IMR-90 (cell line): Measurements from ENCODE around the gene DGKG. TPM values are rescaled to one million over a fixed set of nuclear protein-coding genes. Genes with fewer than 3 reads are reported as not detected.

Source experiments
- ATAC-seq: fragments of 200-7000 bp; cut with Tn5 transposase; 2 replicates; pipeline ENCODE4 v1.9.1; 2020; ENCODE audit warnings: low read depth, mild to moderate bottlenecking, moderate library complexity
- BruUV-seq: library from RNA; stranded (reverse); fragments of 400-500 nt; replicated peaks from 2 replicates; lab custom pipeline; 2021; lab: Mats Ljungman, UMichigan
- CTCF ChIA-PET: fragments of 300-600 bp; formaldehyde crosslinking; extraction: SDS; loops from one replicate; lab custom pipeline; 2021; ENCODE audit warnings: antibody characterized with exemption; lab: Yijun Ruan, JAX
- POLR2A ChIA-PET: fragments of 300-600 bp; sonication (Branson Sonifier 250); formaldehyde crosslinking; loops from one replicate; lab custom pipeline; 2022; ENCODE audit warnings: antibody characterized with exemption; ENCODE audit not compliant: unreplicated experiment; lab: Charles Lee
- DNase-seq: peaks from one replicate; pipeline ENCODE4 v3.0.0; 2013
- H2AFZ ChIP-seq: replicated peaks from 2 replicates; pipeline ENCODE3; 2013; ENCODE audit warnings: low read length, mild to moderate bottlenecking; ENCODE audit not compliant: poor library complexity
- H2AK5ac ChIP-seq: 2 replicates; pipeline ENCODE4 v1.6.1; 2013; ENCODE audit warnings: low read depth, low read length, inconsistent platforms
- H2AK9ac ChIP-seq: replicated peaks from 2 replicates; pipeline ENCODE3; 2013; ENCODE audit warnings: mild to moderate bottlenecking, low read depth, low read length, moderate library complexity; ENCODE audit not compliant: poor library complexity
- H2BK120ac ChIP-seq: 2 replicates; pipeline ENCODE4 v1.6.1; 2013; ENCODE audit warnings: low read depth, low read length, inconsistent platforms
- H2BK15ac ChIP-seq: 3 replicates; pipeline ENCODE4 v1.6.1; 2013; ENCODE audit warnings: low read depth, low read length, inconsistent platforms
- H2BK20ac ChIP-seq: 2 replicates; pipeline ENCODE4 v1.6.1; 2013; ENCODE audit warnings: low read depth, mild to moderate bottlenecking, inconsistent platforms, low read length, moderate library complexity
- H2BK5ac ChIP-seq: 2 replicates; pipeline ENCODE4 v1.6.1; 2013; ENCODE audit warnings: mild to moderate bottlenecking, low read depth, low read length, inconsistent platforms; ENCODE audit not compliant: poor library complexity, severe bottlenecking
- H3K14ac ChIP-seq: replicated peaks from 2 replicates; pipeline ENCODE4 v1.6.1; 2013; ENCODE audit warnings: low read depth, low read length, inconsistent platforms
- H3K18ac ChIP-seq: 2 replicates; pipeline ENCODE4 v1.6.1; 2013; ENCODE audit warnings: low read depth, low read length, control low read depth
- H3K23ac ChIP-seq: 2 replicates; pipeline ENCODE4 v1.6.1; 2013; ENCODE audit warnings: low read depth, low read length, inconsistent platforms
- H3K27ac ChIP-seq: 2 replicates; pipeline ENCODE4 v1.5.1; 2013; ENCODE audit warnings: mild to moderate bottlenecking, control low read depth, low read length; ENCODE audit not compliant: insufficient read depth
- H3K27me3 ChIP-seq: 2 replicates; pipeline ENCODE4 v1.6.1; 2013; ENCODE audit warnings: low read length; ENCODE audit not compliant: control insufficient read depth, insufficient read depth
- H3K36me3 ChIP-seq: 2 replicates; pipeline ENCODE4 v1.6.1; 2013; ENCODE audit warnings: low read length, mixed read lengths; ENCODE audit not compliant: control insufficient read depth, insufficient read depth
- H3K4ac ChIP-seq: 2 replicates; pipeline ENCODE4 v1.6.1; 2013; ENCODE audit warnings: low read depth, low read length, inconsistent platforms
- H3K4me1 ChIP-seq: 2 replicates; pipeline ENCODE4 v1.6.1; 2013; ENCODE audit warnings: low read length, mixed read lengths; ENCODE audit not compliant: control insufficient read depth, insufficient read depth
- H3K4me2 ChIP-seq: 2 replicates; pipeline ENCODE4 v1.6.1; 2013; ENCODE audit warnings: low read depth, mild to moderate bottlenecking, control low read depth, low read length, moderate library complexity
- H3K4me3 ChIP-seq: 2 replicates; pipeline ENCODE4 v1.5.1; 2013; ENCODE audit warnings: low read depth, mild to moderate bottlenecking, control low read depth, low read length, moderate library complexity; ENCODE audit not compliant: insufficient read depth
- H3K56ac ChIP-seq: 2 replicates; pipeline ENCODE4 v1.6.1; 2013; ENCODE audit warnings: low read length, inconsistent platforms; ENCODE audit not compliant: insufficient read depth; ENCODE audit errors: extremely low read depth
- H3K79me1 ChIP-seq, 2 experiments: 2 replicates each; pipeline ENCODE4 v1.6.1; 2013; ENCODE audit warnings: low read length in 2 of 2, inconsistent platforms in 1 of 2, low read depth in 1 of 2
- H3K9ac ChIP-seq: 2 replicates; pipeline ENCODE4 v1.6.1; 2013; ENCODE audit warnings: low read depth, low read length, control low read depth
- H3K9me1 ChIP-seq: 2 replicates; pipeline ENCODE4 v1.6.1; 2013; ENCODE audit warnings: low read length, inconsistent platforms; ENCODE audit not compliant: insufficient read depth
- H3K9me3 ChIP-seq: 2 replicates; pipeline ENCODE4 v1.6.1; 2013; ENCODE audit warnings: low read length; ENCODE audit not compliant: control insufficient read depth, insufficient read depth
- H4K20me1 ChIP-seq: 2 replicates; pipeline ENCODE4 v1.6.1; 2013; ENCODE audit warnings: low read length, inconsistent platforms; ENCODE audit not compliant: insufficient read depth
- H4K5ac ChIP-seq: 2 replicates; pipeline ENCODE4 v1.6.1; 2013; ENCODE audit warnings: mild to moderate bottlenecking, low read depth, low read length, control low read depth
- H4K8ac ChIP-seq, 2 experiments: 2 replicates each; pipeline ENCODE4 v1.6.1; 2013; ENCODE audit warnings: low read depth in 2 of 2, low read length in 2 of 2, control low read depth in 1 of 2, inconsistent platforms in 1 of 2
- H4K91ac ChIP-seq: 2 replicates; pipeline ENCODE4 v1.6.1; 2013; ENCODE audit warnings: low read depth, low read length, inconsistent platforms; ENCODE audit not compliant: insufficient read depth
- NFE2L2 ChIP-seq: fragments of 150-350 bp; IDR thresholded peaks from 2 replicates; pipeline ENCODE4 v1.6.1; 2016; ENCODE audit warnings: low read depth, mild to moderate bottlenecking, low read length
- POLR2A ChIP-seq: IDR thresholded peaks from 2 replicates; pipeline ENCODE4 v1.6.1; 2012; ENCODE audit warnings: mild to moderate bottlenecking, low read depth, low read length
- WGBS, 2 experiments: methylation state at CpG; one replicate each; pipeline versions ENCODE4 v1.1.5 to v1.1.7; 2013; ENCODE audit warnings: missing lambda C conversion rate in 2 of 2; ENCODE audit not compliant: insufficient read length in 1 of 2; ENCODE audit errors: extremely low coverage in 2 of 2; 5-methylcytosine and 5-hydroxymethylcytosine counted together
- dilution Hi-C: fragments of 300-500 bp; cut with HindIII; formaldehyde crosslinking; loops from one replicate; pipeline ENCODE4 v1.14.3; 2018; ENCODE audit warnings: low sequenced_read_pairs; ENCODE audit not compliant: unreplicated experiment
- in situ Hi-C: fragments of 300-500 bp; cut with MboI; formaldehyde crosslinking; loops from 3 replicates; pipeline ENCODE4 v1.14.3; 2019; ENCODE audit warnings: low sequenced_read_pairs, inconsistent platforms, mixed read lengths
- intact Hi-C: fragments of 100-400 bp; cut with micrococcal nuclease; formaldehyde crosslinking; loops from 2 replicates; pipeline ENCODE4 v1.10.0; 2022
- polyA plus RNA-seq, 3 experiments: library from polyadenylated mRNA; depleted of rRNA; stranded (reverse); fragments of >200 nt; gene quantifications; 2 replicates each; pipeline ENCODE4 v1.2.3, GENCODE V29; 2012; ENCODE audit warnings: low replicate concordance in 1 of 3
- total RNA-seq: library from RNA; depleted of rRNA; stranded (reverse); fragments of >200 nt; gene quantifications from 2 replicates; pipeline ENCODE4 v1.2.3, GENCODE V29; 2012
- TF ChIP-seq, protein P1 (sequence below): fragments of 150-350 bp; IDR thresholded peaks from 2 replicates; pipeline ENCODE4 v1.6.1; 2017; ENCODE audit warnings: mild to moderate bottlenecking, antibody characterized with exemption, low read length, low read depth

DGKG gene
- total and polyA plus RNA-seq, 2 of the 4 experiments (the other 2 are of a cell fraction): 1.2 to 4.1 TPM

DNA sequence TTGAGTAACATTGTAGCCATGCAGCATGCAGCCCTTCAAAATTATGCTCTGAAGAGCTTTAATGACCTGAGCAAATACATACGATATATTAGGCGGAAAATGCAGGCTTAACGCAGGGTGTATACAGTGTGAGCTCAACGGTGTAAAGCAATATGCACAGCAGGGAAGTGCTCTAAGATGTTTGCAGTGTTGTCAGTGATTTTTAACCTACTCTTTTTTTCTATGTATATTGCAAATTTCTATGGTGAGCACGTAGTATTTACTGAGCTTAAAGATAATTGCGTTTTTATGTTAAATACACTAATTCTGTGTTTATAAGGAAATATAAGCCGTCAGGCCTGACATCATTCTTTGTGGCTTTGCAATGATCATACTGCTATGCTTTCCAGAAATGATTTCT is 42.1 kb downstream of the DGKG start:
- H3K4me3 ChIP-seq: no peak overlapping the region
- H2AK5ac ChIP-seq: no peak overlapping the region
- H3K56ac ChIP-seq: no peak overlapping the region
- no peak overlapping the region for H3K4me2 ChIP-seq
- H3K23ac ChIP-seq: no peak overlapping the region
- H4K20me1 ChIP-seq: no peaks in the 10 kb centered on the region
- ChIA-PET POLR2A (no interaction called here), CTCF (no interaction called here)
- no peak overlapping the region for H3K27ac ChIP-seq
- H2BK120ac ChIP-seq: no peak overlapping the region
- H3K14ac ChIP-seq: no peak overlapping the region
- H2BK15ac ChIP-seq: no peak overlapping the region
- dilution Hi-C loops (no loop called here), in situ Hi-C loops (no loop called here), intact Hi-C loops (no loop called here)
- H3K9ac ChIP-seq: no peak overlapping the region
- no peak overlapping the region for H4K5ac ChIP-seq
- H4K8ac ChIP-seq: no peak overlapping the region
- no peak overlapping the region for H2AK9ac ChIP-seq
- H3K27me3 ChIP-seq: no peaks in the 10 kb centered on the region; the same call in none of the 2 replicates
- no peaks in the 10 kb centered on the region for H3K4me1 ChIP-seq
- no peaks in the 10 kb centered on the region for H3K36me3 ChIP-seq
- no peak overlapping the region for H2AFZ ChIP-seq
- H3K18ac ChIP-seq: no peak overlapping the region
- no peak overlapping the region for H4K91ac ChIP-seq
- no peak for ATAC-seq
- no TSS peak for BruUV-seq
- no peaks in the 10 kb centered on the region for H3K9me3 ChIP-seq
- no peak overlapping the region for H2BK20ac ChIP-seq
- H3K79me1 ChIP-seq: no peaks in the 10 kb centered on the region
- TF ChIP-seq NFE2L2: no peak
- TF ChIP-seq POLR2A: no peak
- TF ChIP-seq, protein P1, sequence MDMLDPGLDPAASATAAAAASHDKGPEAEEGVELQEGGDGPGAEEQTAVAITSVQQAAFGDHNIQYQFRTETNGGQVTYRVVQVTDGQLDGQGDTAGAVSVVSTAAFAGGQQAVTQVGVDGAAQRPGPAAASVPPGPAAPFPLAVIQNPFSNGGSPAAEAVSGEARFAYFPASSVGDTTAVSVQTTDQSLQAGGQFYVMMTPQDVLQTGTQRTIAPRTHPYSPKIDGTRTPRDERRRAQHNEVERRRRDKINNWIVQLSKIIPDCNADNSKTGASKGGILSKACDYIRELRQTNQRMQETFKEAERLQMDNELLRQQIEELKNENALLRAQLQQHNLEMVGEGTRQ: no peak
- no peak for DNase-seq
- no peaks in the 10 kb centered on the region for H3K9me1 ChIP-seq
- H2BK5ac ChIP-seq: no peak overlapping the region
- no CpG with 5 or more reads among the region's 7 CpGs for WGBS, 2 experiments
- no peak overlapping the region for H3K4ac ChIP-seq
